HG02798 (cell line): ENCODE results near the gene ACD.

Experiments
- ATAC-seq: cut with Tn5 transposase; IDR thresholded peaks from one replicate; pipeline ENCODE4 v1.9.1; 2021; ENCODE audit warnings: mild to moderate bottlenecking; ENCODE audit not compliant: unreplicated experiment, poor library complexity

Gene ACD

GRCh38 chr16:67649494-67649931 is 10.5 kb downstream of the ACD start:
- ATAC-seq: no peak

GRCh38 chr16:67648764-67649407 is 11.2 kb downstream of the ACD start:
- ATAC-seq: no peak

- no peak for ATAC-seq
These were observed 11.8 kb downstream of the ACD start for GRCh38 chr16:67648088-67648763.

GRCh38 chr16:67647681-67648080 is 12.4 kb downstream of the ACD start:
- ATAC-seq: no peak

GRCh38 chr16:67647111-67647651 is 12.9 kb downstream of the ACD start:
- no peak for ATAC-seq

- ATAC-seq: no peak
These were observed 14.5 kb downstream of the ACD start for GRCh38 chr16:67645397-67646121.

GRCh38 chr16:67644038-67644437 is 16.0 kb downstream of the ACD start:
- no peak for ATAC-seq

- no peak for ATAC-seq
These were observed 18.0 kb downstream of the ACD start for GRCh38 chr16:67641779-67642708.

- ATAC-seq: no peak
These were observed 22.4 kb downstream of the ACD start for GRCh38 chr16:67637625-67638024.

GRCh38 chr16:67636713-67637112 is 23.3 kb downstream of the ACD start:
- ATAC-seq: no peak

- ATAC-seq: no peak
These were observed 27.5 kb downstream of the ACD start for GRCh38 chr16:67632415-67633172.

- ATAC-seq: no peak
These were observed 31.8 kb downstream of the ACD start for GRCh38 chr16:67628216-67628615.

- ATAC-seq: no peak
These were observed 46.3 kb downstream of the ACD start for GRCh38 chr16:67613808-67614207.

- no peak for ATAC-seq
These were observed 51.7 kb downstream of the ACD start for GRCh38 chr16:67608364-67608763.
